GM21786 (cell line): ENCODE data around the gene TCP1.
A peak's percentile ranks its signal among the peaks of the same experiment; 100 is the strongest.
"Not testable (repeated sequence)": the region's sequence is repeated elsewhere in the genome, so short reads cannot be mapped to it uniquely, and the experiment has no call there.

Experiments used
- ATAC-seq: cut with Tn5 transposase; IDR thresholded peaks from one replicate; pipeline ENCODE4 v1.9.1; 2021; ENCODE audit not compliant: unreplicated experiment

TCP1 gene

DNA sequence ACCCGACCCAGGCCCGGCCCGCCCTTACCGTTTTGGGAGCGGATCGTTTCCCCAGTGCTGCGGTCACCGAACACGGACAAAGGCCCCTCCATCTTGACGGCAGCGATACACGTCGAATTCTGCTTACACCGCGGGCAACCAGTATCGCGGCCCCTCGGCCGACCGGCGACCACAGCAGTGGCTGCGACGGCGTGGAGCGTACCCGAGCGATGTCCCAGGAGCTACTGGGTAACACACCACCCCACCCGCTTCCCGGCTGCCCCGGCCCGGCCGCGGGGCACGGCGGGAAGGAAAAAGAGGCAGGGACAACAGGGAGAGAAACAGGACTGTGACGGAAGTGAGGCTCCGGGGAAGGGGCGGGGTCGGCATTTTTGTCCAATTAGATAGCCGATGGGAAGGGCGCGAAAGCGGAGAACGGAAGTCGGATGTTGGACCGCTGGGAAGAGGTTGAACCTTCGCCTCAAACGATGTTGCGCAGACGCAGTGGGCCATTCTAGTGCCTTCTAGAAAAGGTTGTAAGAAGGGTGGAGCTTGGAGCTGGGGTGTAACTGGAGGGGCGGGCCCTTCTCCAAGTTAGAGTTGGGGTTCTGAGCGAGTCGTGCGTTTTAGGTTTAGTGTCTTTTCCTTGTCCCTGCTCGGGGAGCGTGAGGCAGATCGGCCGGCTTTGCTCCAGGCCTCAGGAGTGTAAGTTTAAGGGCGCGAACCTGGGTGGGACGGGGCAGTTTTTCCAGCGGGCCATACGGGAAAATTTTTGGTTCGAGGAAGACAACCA is at the start of gene TCP1:
TCP1 (minus strand) TSS at position 226 of the 772 bp plus-strand sequence; CDS start at position 92, 134 bp downstream.
- ATAC-seq: peak; percentile 68

DNA sequence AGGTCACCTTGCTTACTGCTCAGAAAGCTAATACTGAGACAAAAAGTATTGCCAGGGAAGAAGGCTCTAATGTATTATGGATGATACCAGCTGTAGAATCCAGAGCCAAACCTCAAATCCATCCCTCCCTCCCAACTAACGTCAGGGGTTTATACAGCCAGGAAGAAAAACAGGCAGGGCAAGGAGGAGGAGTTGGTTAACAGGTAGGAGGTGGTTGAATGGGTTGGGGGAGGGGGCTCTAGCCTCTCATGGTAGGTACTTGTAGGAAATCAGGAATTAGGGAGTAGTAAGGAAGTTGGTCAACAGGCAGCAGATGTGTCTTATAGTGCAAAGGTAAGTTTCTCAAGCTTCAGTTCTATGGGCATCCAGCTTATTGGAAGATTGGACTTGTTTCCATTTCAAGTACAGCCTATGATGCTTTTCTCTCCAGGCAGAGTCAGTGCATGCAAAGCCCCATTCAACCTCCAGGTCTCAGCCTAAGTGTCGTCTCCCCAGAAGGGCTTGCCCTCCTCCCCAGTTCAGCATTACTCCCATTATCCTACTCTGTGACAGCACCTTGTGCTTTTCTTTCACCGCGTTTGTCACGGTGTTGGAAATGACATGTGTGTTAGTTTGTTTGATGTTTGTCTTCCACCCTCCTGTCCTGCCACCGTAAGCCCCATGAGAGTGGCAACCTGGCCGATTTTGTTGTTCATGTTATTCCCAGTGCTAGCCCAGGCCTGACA is 48.8 kb upstream of the TCP1 start:
- ATAC-seq: no peak

- no peak for ATAC-seq
Measured at GRCh38 chr6:159837511-159837910, 48.1 kb upstream of the TCP1 start.

DNA sequence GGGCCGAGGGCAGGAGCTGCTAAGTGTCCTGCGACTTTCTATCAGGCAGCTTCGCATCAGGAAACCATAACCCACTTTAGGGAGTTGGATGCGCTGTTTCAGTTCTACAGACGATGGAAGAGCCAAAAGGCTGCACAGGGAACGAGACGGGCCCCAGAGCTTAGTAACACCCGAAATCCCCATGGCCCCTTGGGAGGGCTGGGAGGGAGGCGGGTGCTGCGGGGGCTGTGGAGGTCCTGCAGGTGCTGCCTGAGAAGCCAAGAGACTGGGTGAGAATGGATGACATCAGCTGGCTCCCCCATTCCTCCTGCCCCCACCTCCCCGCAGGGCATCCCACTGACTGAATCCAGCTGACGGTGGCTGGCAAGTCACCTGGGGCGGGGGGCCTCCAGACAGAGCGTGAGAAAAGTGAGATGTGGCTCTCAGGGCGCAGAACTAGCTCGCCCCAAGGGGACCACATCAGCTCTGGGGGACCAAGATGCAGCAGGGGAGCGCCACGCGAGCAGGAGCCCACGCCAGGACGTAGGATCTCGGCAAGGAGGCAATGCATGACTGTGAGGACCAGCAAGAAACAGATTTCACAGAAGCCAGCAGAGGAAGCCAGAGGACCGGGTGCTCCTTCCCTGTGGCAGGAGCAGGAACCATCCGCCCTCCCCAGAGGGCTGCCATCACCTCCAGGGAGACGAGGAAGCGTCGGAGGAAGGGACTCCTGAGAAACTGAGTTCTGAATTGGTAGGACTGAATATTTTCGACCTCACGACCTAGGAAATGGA is 47.5 kb upstream of the TCP1 start:
- no peak for ATAC-seq

DNA sequence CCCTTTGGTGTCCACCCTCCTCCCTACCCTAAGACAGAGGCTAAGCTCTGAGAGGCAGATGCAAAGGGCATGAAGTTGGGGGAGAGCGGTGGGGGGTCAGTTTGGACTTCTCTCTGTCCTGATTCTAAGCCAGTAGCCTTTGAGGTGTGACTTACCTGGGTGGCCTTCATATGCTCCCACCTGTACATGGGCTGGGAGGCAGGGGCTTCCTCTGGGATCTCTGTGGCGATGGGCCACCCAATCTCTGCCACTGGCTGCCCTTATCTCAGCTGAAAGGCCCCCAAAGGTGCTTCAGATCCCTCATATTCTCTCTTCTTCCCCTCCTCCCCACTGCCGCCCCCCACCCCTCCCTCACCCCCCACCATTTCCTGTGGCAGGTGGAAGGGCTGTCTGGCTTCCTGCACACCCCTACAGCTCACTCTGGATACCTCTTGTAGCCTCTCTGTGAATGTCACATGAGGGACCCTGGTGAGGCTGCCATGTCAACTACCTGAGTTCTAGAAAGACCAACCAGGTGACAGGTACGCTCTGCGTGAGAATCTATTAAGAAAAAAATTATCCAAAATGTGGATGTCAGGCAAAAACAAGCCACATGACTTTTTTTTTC is 44.7 kb upstream of the TCP1 start:
- no peak for ATAC-seq

GRCh38 chr6:159833556-159833955 is 44.2 kb upstream of the TCP1 start:
- ATAC-seq: no peak

DNA sequence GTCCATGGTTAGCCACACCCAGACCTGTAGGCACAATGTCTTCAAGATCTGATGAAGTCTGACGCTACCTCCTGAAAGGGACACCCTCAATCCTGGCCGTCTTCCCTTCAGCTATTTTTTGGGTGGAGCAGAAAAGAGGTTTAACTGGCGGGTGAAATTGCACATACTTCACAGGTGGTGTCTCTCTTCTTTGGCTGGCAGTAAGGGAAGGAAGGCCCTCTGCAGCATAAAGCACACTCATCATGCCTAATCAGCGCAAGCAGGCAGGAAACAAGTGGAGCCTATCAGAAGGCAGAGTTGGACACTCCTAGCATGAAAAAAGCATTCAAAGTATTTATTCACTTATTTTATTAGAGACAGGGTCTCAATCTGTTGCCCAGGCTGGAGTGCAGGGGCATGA is 43.5 kb upstream of the TCP1 start:
- no peak for ATAC-seq

- no peak for ATAC-seq
Measured at GRCh38 chr6:159831373-159831679, 41.9 kb upstream of the TCP1 start.

DNA sequence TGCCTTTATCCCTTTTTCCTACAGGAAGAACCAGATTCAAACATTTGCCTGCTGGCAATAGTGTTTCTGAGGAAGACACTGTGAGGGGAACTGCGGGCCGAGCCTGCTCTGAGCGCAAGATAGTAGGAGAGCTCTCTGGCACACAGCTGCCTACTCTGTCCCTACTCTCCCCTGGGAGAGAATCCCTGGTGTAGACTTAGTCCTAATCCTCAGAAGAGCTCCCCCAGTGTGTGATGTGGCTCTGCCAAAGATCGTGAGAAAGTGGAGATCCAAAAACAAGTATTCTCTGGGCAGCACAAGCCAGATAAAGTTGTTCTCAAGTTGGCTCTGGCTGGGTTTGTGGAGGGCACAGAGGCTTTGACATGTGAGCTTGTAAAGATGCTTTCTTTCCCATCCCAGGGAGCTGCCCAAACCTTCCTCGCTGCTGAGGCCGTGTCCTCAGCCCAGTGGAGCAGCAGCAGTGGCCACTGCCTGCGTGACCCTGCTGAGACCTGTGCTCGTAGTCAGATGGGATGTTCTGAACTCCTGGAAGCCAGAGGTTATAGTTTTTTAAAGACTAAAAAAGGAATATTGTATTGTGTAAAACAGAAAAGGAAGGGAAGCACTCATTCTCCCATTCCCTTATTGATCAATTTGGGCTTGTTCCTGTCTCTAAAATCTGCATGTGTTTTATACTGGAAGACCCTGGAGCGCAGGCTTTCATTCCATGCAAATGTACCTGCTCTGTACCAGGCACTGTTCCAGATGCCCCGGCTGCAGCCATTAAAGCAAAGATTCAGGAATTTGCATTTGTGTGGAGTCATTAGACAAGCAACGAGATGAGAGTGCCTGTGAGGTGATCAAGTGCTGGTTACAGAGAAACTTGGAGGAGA is 41.3 kb upstream of the TCP1 start:
- ATAC-seq: no peak

- no peak for ATAC-seq
Measured at GRCh38 chr6:159829526-159829925, 40.1 kb upstream of the TCP1 start.

- no peak for ATAC-seq
Measured at GRCh38 chr6:159828074-159828473, 38.7 kb upstream of the TCP1 start.

- no peak for ATAC-seq
Measured at GRCh38 chr6:159826968-159827647, 37.7 kb upstream of the TCP1 start.

DNA sequence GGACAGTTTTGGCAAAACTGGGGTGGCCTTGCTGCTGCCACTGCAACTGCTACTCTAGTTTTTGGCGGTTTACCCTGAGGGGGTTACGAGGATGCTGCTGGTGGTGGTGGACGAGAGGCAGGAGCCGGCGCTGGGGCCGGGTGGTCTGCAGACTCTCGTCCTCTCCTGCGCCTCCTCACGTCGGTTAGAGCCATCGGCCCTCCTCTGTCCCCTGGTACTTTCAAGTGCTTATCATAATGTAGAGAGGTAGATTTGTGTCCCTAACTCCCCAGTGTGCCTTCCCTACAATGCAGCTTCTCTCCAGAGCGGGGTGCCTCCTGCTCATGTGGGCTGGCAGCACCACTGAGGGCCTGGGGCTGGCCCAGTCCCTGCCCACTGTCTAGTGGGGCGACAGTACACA is 36.6 kb upstream of the TCP1 start:
- ATAC-seq: no peak

GRCh38 chr6:159824690-159825089 is 35.3 kb upstream of the TCP1 start:
- ATAC-seq: not testable (repeated sequence)

GRCh38 chr6:159823953-159824352 is 34.6 kb upstream of the TCP1 start:
- no peak for ATAC-seq

GRCh38 chr6:159821726-159822125 is 32.3 kb upstream of the TCP1 start:
- no peak for ATAC-seq

- no peak for ATAC-seq
Measured at GRCh38 chr6:159821122-159821521, 31.7 kb upstream of the TCP1 start.

- peak; percentile 58 for ATAC-seq
Measured at GRCh38 chr6:159819932-159820640, 30.7 kb upstream of the TCP1 start.

DNA sequence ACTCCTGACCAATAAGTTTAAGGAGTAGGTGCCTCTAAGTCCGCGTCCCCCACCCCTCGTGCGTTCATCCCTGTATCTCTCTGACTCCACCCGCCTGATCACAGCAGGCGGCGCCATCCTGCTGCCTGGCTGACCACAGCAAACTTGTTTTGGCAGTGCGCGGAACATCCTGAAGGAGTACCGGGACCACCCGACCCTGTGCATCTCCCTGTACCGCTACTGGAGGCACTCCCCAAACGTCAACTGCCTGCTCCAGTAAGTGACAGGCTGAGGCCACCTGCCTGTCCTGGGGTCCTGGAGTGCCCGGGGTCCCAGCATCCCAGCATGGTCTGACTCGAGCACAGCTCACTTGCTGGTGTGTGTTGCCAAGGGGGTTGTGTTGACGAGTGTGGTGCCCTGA is 29.7 kb upstream of the TCP1 start:
- no peak for ATAC-seq
